ENCODE data around the gene PLSCR2. TPM values are rescaled to one million over a fixed set of nuclear protein-coding genes. Genes with fewer than 3 reads are reported as not detected.

PLSCR2 gene
- total RNA-seq, 3 donors from 2014 or later (not counting 1 experiment from before 2014, with no cell fraction given) = 0.38 TPM; not detected in 2

- H3K36me3 Mint-ChIP-seq = no peaks in the 10 kb centered on the region
- ATAC-seq = no peak
- intact Hi-C loops (cut with micrococcal nuclease) = no loop called here
- H3K27me3 ChIP-seq (ENCODE audit: control insufficient read depth, insufficient read depth, low read length) = no peaks in the 10 kb centered on the region
- peaks cover 7% of the 10 kb centered on the region for H3K36me3 ChIP-seq (ENCODE audit: control insufficient read depth, insufficient read depth, low read length)
- H3K27ac Mint-ChIP-seq = no peak overlapping the region
- H3K4me1 ChIP-seq (ENCODE audit: control insufficient read depth, insufficient read depth, low read length) = no peaks in the 10 kb centered on the region
- no peaks in the 10 kb centered on the region for H3K9me3 ChIP-seq (ENCODE audit: control insufficient read depth, insufficient read depth, low read length)
- no peak for TF ChIP-seq CTCF (IDR thresholded peaks at IDR 0.05)
- no peak overlapping the region for H3K4me3 ChIP-seq (ENCODE audit: low read length)
- no peak overlapping the region for H3K27ac ChIP-seq (ENCODE audit: low read length)
- H3K4me1 Mint-ChIP-seq = peaks cover 17 to 18% of the 10 kb centered on the region in 2 donors
- H3K4me3 Mint-ChIP-seq = no peak overlapping the region
- no peak for DNase-seq
- H3K27me3 Mint-ChIP-seq (ENCODE audit: low read depth in 2 of 2) = no peaks in the 10 kb centered on the region
- no peaks in the 10 kb centered on the region for H3K9me3 Mint-ChIP-seq
- WGBS (ENCODE audit: insufficient coverage) = 93% methylated on average over 3 of the region's 3 CpGs
These were observed 42.2 kb upstream of the PLSCR2 start for GRCh38 chr3:146511402-146512134.

DNA sequence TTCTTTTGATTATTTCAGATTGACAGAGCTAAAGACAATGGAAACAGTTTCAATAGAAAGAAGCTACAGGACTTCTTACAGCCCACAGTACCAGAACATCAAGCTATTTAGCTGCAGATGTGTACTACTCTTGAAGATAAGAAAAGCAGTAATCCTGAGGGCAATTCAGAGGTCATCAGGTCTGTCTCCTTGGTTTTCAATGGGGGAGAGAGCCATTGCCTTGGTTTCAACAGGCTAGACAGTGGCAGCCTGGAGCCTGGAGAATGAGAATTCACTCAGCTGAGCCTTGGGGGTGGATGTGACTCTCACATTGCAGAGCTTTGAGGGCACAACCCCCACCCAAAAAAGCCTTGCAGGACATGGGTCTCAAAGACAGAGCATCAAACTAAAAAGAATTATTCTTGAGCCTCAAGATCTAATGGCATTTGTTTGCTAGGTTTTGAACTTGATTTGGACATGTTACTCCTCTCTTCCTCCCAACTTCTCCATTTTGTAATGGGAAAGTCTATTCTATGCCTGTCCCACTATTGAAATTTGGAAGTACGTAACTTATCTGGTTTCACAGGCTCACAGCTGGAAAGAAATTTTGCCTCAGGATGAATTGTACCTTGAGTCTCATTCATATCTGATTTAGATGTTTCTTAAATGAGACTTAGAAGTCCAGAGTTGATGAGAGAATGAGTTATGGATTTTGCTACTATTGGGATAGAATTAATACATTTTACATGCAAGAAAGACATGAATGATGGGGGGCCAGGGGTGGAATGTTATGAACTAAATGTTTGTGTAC is 38.2 kb upstream of the PLSCR2 start:
- no peaks in the 10 kb centered on the region for H3K27me3 ChIP-seq (ENCODE audit: control insufficient read depth, insufficient read depth, low read length)
- 100% methylated on average over 1 of the region's 1 CpG for WGBS (ENCODE audit: insufficient coverage)
- DNase-seq = no peak
- intact Hi-C loops (cut with micrococcal nuclease) = no loop called here
- H3K4me1 ChIP-seq (ENCODE audit: control insufficient read depth, insufficient read depth, low read length) = no peaks in the 10 kb centered on the region
- H3K9me3 ChIP-seq (ENCODE audit: control insufficient read depth, insufficient read depth, low read length) = no peaks in the 10 kb centered on the region
- Mint-ChIP-seq H3K36me3 (no peaks in the 10 kb centered on the region), H3K4me1 (peaks cover 5% of the 10 kb centered on the region in 2 donors), H3K27me3 (ENCODE audit: low read depth in 2 of 2) (no peaks in the 10 kb centered on the region), H3K4me3 (no peak overlapping the region), H3K27ac (no peak overlapping the region), H3K9me3 (no peaks in the 10 kb centered on the region)
- H3K4me3 ChIP-seq (ENCODE audit: low read length) = no peak overlapping the region
- ATAC-seq = no peak
- no peak for TF ChIP-seq CTCF (IDR thresholded peaks at IDR 0.05)
- H3K27ac ChIP-seq (ENCODE audit: low read length) = no peak overlapping the region
- no peaks in the 10 kb centered on the region for H3K36me3 ChIP-seq (ENCODE audit: control insufficient read depth, insufficient read depth, low read length)

DNA sequence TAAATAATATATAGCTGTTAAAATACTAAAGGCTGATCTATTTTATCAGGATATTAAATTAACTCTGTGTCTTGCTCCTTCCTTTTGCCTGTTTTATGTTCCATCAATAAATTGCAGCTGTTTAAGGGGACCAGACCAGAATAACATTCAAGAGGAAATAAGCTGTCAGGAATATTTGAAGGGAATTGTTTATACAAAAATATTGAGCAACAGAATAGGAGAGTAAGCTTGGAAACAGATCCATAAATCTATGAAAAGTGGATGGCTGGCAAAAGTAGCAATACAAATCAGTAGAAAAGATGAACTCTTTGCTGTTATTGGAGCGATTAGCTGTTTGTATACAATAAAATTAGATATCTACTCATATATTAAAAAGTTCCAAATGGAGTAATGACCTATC is 36.2 kb upstream of the PLSCR2 start:
- Histone ChIP-seq H3K4me1 (ENCODE audit: control insufficient read depth, insufficient read depth, low read length) (no peaks in the 10 kb centered on the region), H3K27me3 (ENCODE audit: control insufficient read depth, insufficient read depth, low read length) (no peaks in the 10 kb centered on the region), H3K9me3 (ENCODE audit: control insufficient read depth, insufficient read depth, low read length) (no peaks in the 10 kb centered on the region), H3K4me3 (ENCODE audit: low read length) (no peak overlapping the region), H3K36me3 (ENCODE audit: control insufficient read depth, insufficient read depth, low read length) (no peaks in the 10 kb centered on the region), H3K27ac (ENCODE audit: low read length) (no peak overlapping the region)
- intact Hi-C loops (cut with micrococcal nuclease) = no loop called here
- Mint-ChIP-seq H3K9me3 (no peaks in the 10 kb centered on the region), H3K36me3 (no peaks in the 10 kb centered on the region), H3K27ac (no peak overlapping the region), H3K4me3 (no peak overlapping the region), H3K27me3 (ENCODE audit: low read depth in 2 of 2) (no peaks in the 10 kb centered on the region), H3K4me1 (peaks cover 0 to 4% of the 10 kb centered on the region in 2 donors)
- TF ChIP-seq CTCF (IDR thresholded peaks at IDR 0.05) = no peak
- no peak for DNase-seq
- WGBS (ENCODE audit: insufficient coverage) = no CpG with 5 or more reads among the region's 1 CpG
- no peak for ATAC-seq
